Chondrocyte (in vitro differentiated cells): ENCODE measurements around the gene CDC34. TPM values are rescaled to one million over a fixed set of nuclear protein-coding genes. Genes with fewer than 3 reads are reported as not detected.

Experiments
- DNase-seq: peaks from one replicate; pipeline ENCODE4 v3.0.0; 2021; ENCODE audit warnings: mixed read lengths, low spot score
- H3K27ac Mint-ChIP-seq: one replicate; pipeline ENCODE4 v1.8.0; 2021; ENCODE audit warnings: mild to moderate bottlenecking, moderate library complexity, mixed read lengths; ENCODE audit not compliant: unreplicated experiment
- H3K27me3 Mint-ChIP-seq: 2 replicates; pipeline ENCODE4 v1.8.0; 2021; ENCODE audit warnings: low read depth, mixed read lengths
- H3K36me3 Mint-ChIP-seq: 2 replicates; pipeline ENCODE4 v1.8.0; 2021; ENCODE audit warnings: low read depth, mixed read lengths
- H3K4me1 Mint-ChIP-seq: 2 replicates; pipeline ENCODE4 v1.8.0; 2021; ENCODE audit warnings: low read depth, mild to moderate bottlenecking, mixed read lengths
- H3K4me3 Mint-ChIP-seq: one replicate; pipeline ENCODE4 v1.8.0; 2021; ENCODE audit warnings: mild to moderate bottlenecking, moderate library complexity, mixed read lengths; ENCODE audit not compliant: unreplicated experiment
- H3K9me3 Mint-ChIP-seq: 2 replicates; pipeline ENCODE4 v1.8.0; 2021; ENCODE audit warnings: low read depth, mixed read lengths
- CTCF ChIP-seq: fragments of 200-600 bp; sonication (generic); IDR thresholded peaks from 2 replicates; pipeline ENCODE4 v1.5.0; 2021; ENCODE audit warnings: antibody characterized with exemption, mild to moderate bottlenecking, moderate library complexity
- total RNA-seq: library from RNA; stranded (reverse); gene quantifications from 3 replicates; pipeline ENCODE4 v1.2.1, GENCODE V29; 2021

CDC34 gene
- total RNA-seq, 1 donor from 2014 or later: 66.9 TPM

- peak; percentile 87 for DNase-seq
Observed at GRCh38 chr19:572743-573518, 41.4 kb downstream of the CDC34 start.

GRCh38 chr19:573519-573825, 41.9 kb downstream of the CDC34 start:
- TF ChIP-seq CTCF: no peak
- H3K27me3 Mint-ChIP-seq: no peaks in the 10 kb centered on the region
- peaks cover 51% of the 10 kb centered on the region for H3K4me1 Mint-ChIP-seq
- H3K27ac Mint-ChIP-seq: peak overlapping the region; percentile 59
- DNase-seq: no peak
- peak overlapping the region; percentile 81 for H3K4me3 Mint-ChIP-seq
- H3K9me3 Mint-ChIP-seq: no peaks in the 10 kb centered on the region
- H3K36me3 Mint-ChIP-seq: no peaks in the 10 kb centered on the region

More at GRCh38 chr19:572743-573518, 41.4 kb downstream of the CDC34 start:
- peak overlapping the region; percentile 81 for H3K4me3 Mint-ChIP-seq
- TF ChIP-seq CTCF: no peak
- H3K27me3 Mint-ChIP-seq: no peaks in the 10 kb centered on the region
- H3K4me1 Mint-ChIP-seq: peaks cover 51% of the 10 kb centered on the region
- peak overlapping the region; percentile 59 for H3K27ac Mint-ChIP-seq
- no peaks in the 10 kb centered on the region for H3K9me3 Mint-ChIP-seq
- no peaks in the 10 kb centered on the region for H3K36me3 Mint-ChIP-seq

GRCh38 chr19:574658-575526, 43.3 kb downstream of the CDC34 start:
- Mint-ChIP-seq H3K27me3 (no peaks in the 10 kb centered on the region), H3K36me3 (no peaks in the 10 kb centered on the region), H3K4me1 (peaks cover 50% of the 10 kb centered on the region), H3K4me3 (peak overlapping the region; percentile 81), H3K27ac (peak overlapping the region; percentile 90), H3K9me3 (no peaks in the 10 kb centered on the region)
- DNase-seq: peak; percentile 79
- TF ChIP-seq CTCF: no peak

GRCh38 chr19:575527-576506, 44.3 kb downstream of the CDC34 start:
- no peak for DNase-seq
- Mint-ChIP-seq H3K4me1 (peaks cover 48% of the 10 kb centered on the region), H3K9me3 (no peaks in the 10 kb centered on the region), H3K4me3 (peak overlapping the region; percentile 31), H3K36me3 (no peaks in the 10 kb centered on the region), H3K27me3 (no peaks in the 10 kb centered on the region), H3K27ac (peak overlapping the region; percentile 80)
- TF ChIP-seq CTCF: no peak
